Tibial nerve (tissue), 4 donors: Measurements from ENCODE around the gene GSTM5.

Experiments used
- CTCF ChIP-seq, 5 experiments: fragments of 200-600 bp in 3 of 5; fragments of 450-650 bp in 2 of 5; sonication (generic) in 3 of 5; IDR thresholded peaks; one replicate each; pipeline ENCODE4 v1.5.1; 2016 to 2019; ENCODE audit warnings: antibody characterized with exemption in 5 of 5, mild to moderate bottlenecking in 3 of 5, moderate library complexity in 2 of 5
- EP300 ChIP-seq, 2 donors: sonication (generic); formaldehyde crosslinking; IDR thresholded peaks; one replicate each; pipeline ENCODE4 v1.6.1; 2017; ENCODE audit warnings: antibody characterized with exemption in 2 of 2, mild to moderate bottlenecking in 1 of 2
- POLR2A ChIP-seq, 2 donors: fragments of 450-650 bp; IDR thresholded peaks; one replicate each; pipeline ENCODE4 v1.6.1; 2017; ENCODE audit warnings: antibody characterized with exemption in 2 of 2, mild to moderate bottlenecking in 2 of 2, moderate library complexity in 2 of 2

GRCh38 chr1:109704173-109704572, 7.9 kb upstream of the GSTM5 start:
- TF ChIP-seq CTCF (IDR thresholded peaks at IDR 0.05) (no peak), POLR2A (IDR thresholded peaks at IDR 0.05) (no peak), EP300 (IDR thresholded peaks at IDR 0.05) (no peak)
